ENCODE data around the gene STK25.

The STK25 gene

DNA sequence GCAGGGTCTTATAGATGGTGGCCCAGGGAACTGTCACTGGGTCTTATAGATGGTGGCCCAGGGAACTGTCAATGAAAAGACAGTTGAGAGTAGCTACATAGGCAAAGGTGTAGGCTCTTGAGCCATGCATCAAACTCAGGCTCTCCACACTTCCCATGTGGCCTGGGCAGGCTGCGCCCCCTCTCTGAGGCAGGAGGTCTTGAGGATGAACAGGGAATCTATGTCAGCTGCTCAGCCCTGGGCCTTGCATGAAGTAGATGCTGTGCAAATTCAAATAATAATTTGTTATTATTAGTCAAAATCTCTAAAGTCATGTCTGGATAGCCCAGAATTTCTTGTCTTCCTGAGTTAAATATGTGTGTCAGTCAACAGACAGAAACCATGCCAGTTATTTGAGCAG lies 26.7 kb downstream of the STK25 start:
- H3K9me2 ChIP-seq (replicated peaks; ENCODE audit: insufficient read depth, low read length), result no peaks in the 10 kb centered on the region
- H3K9me3 ChIP-seq (ENCODE audit: insufficient read depth, low read length), result no peaks in the 10 kb centered on the region
- no peak overlapping the region for H3K4me2 ChIP-seq (ENCODE audit: low read depth, low read length, poor library complexity, severe bottlenecking)
- H3K79me2 ChIP-seq (ENCODE audit: insufficient read depth, low read length), result no peaks in the 10 kb centered on the region
- no peaks in the 10 kb centered on the region for H3K27me3 ChIP-seq (ENCODE audit: low read length)
- no peaks in the 10 kb centered on the region for H3F3A ChIP-seq (ENCODE audit: insufficient read depth)
- no peak overlapping the region for H3K4me3 ChIP-seq (ENCODE audit: insufficient read depth, low read length, poor library complexity, severe bottlenecking)
- H3K9ac ChIP-seq (ENCODE audit: low read length), result no peak overlapping the region
- TF ChIP-seq EZH2phosphoT487 (conservative IDR thresholded peaks at IDR 0.05; ENCODE audit: low read length), result no peak
- TF ChIP-seq, protein P1, sequence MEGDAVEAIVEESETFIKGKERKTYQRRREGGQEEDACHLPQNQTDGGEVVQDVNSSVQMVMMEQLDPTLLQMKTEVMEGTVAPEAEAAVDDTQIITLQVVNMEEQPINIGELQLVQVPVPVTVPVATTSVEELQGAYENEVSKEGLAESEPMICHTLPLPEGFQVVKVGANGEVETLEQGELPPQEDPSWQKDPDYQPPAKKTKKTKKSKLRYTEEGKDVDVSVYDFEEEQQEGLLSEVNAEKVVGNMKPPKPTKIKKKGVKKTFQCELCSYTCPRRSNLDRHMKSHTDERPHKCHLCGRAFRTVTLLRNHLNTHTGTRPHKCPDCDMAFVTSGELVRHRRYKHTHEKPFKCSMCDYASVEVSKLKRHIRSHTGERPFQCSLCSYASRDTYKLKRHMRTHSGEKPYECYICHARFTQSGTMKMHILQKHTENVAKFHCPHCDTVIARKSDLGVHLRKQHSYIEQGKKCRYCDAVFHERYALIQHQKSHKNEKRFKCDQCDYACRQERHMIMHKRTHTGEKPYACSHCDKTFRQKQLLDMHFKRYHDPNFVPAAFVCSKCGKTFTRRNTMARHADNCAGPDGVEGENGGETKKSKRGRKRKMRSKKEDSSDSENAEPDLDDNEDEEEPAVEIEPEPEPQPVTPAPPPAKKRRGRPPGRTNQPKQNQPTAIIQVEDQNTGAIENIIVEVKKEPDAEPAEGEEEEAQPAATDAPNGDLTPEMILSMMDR (IDR thresholded peaks at IDR 0.05; ENCODE audit: insufficient read depth, low read length, poor library complexity, severe bottlenecking), result no peak
- no peaks in the 10 kb centered on the region for H3K36me3 ChIP-seq (ENCODE audit: low read length)
- H4K20me1 ChIP-seq (ENCODE audit: low read depth, low read length), result no peaks in the 10 kb centered on the region
- no peak overlapping the region for H3K27ac ChIP-seq (ENCODE audit: low read depth, low read length)
- H2AFZ ChIP-seq (ENCODE audit: low read depth, low read length, severe bottlenecking), result no peak overlapping the region

DNA sequence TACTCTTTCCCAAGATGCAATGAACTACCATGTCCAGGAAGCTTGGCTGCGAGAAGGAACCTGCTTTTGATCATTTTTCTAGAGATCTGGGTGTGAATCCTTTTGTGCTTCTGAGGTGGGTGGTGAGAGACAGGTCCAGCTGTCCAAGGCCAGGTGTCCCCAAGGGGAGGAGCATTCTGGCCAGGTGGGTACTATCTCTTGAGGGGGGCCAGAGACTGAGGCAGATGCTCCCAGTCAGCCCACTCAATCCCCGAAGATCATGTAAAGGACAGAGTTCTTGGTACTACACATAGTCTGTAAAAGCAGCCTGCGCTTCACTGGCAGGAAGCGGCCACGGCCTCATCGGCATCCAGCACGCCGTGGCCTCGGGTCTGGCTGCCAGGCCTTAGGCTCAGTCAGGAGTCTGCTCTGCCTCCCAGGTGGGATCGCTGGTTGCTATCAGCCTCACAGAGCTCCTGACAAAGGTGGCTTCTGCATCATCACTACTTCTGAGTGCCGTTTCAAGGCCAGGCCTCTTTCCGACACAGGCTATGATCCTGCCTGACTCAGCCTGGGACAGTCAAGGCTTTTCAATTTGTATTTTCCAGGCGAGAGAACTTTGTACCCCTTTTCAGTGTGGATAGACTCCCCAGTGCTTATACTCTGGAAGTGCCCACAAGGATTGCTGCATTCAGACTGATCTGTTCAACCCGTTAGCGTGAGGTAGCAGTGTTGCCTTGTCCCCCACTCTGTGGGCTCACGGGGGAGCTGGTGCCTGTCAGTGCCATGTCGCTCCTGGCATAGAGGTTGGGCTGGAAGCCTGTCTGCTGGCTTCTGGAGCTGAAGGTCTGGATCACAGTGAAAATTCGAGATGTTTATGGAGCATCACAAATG lies 29.1 kb downstream of the STK25 start:
- Histone ChIP-seq H3K4me2 (ENCODE audit: low read depth, low read length, poor library complexity, severe bottlenecking) (no peak overlapping the region), H3K9me2 (replicated peaks; ENCODE audit: insufficient read depth, low read length) (no peaks in the 10 kb centered on the region), H3K4me3 (ENCODE audit: insufficient read depth, low read length, poor library complexity, severe bottlenecking) (no peak overlapping the region), H4K20me1 (ENCODE audit: low read depth, low read length) (no peaks in the 10 kb centered on the region), H3K27me3 (ENCODE audit: low read length) (no peaks in the 10 kb centered on the region), H3K9ac (ENCODE audit: low read length) (no peak overlapping the region), H3K27ac (ENCODE audit: low read depth, low read length) (no peak overlapping the region), H3K9me3 (ENCODE audit: insufficient read depth, low read length) (no peaks in the 10 kb centered on the region), H3F3A (ENCODE audit: insufficient read depth) (no peaks in the 10 kb centered on the region), H3K79me2 (ENCODE audit: insufficient read depth, low read length) (no peaks in the 10 kb centered on the region), H3K36me3 (ENCODE audit: low read length) (no peaks in the 10 kb centered on the region), H2AFZ (ENCODE audit: low read depth, low read length, severe bottlenecking) (no peak overlapping the region)
- TF ChIP-seq EZH2phosphoT487 (conservative IDR thresholded peaks at IDR 0.05; ENCODE audit: low read length), result no peak
- TF ChIP-seq, protein P1 (IDR thresholded peaks at IDR 0.05; ENCODE audit: insufficient read depth, low read length, poor library complexity, severe bottlenecking), result no peak

DNA sequence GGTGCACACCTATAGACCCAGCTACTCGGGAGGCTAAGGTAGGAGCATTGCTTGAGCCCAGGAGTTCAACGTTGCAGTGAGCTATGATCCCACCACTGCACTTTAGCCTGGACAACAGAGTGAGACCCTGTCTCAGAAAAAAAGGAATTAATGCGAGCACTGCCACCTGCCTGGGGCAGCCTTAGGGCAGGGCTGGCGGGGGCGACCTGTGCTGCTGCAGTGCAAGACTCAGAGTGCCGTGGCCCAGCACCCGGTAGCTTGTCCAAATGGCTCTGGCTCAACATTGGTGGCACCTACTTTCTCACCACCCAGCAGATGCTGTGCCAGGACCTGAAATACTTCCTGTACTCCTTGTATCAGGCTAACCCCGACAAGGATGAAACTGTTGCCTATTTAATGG lies 30.2 kb downstream of the STK25 start:
- Histone ChIP-seq H3K4me2 (ENCODE audit: low read depth, low read length, poor library complexity, severe bottlenecking) (no peak overlapping the region), H3K36me3 (ENCODE audit: low read length) (no peaks in the 10 kb centered on the region), H3F3A (ENCODE audit: insufficient read depth) (no peaks in the 10 kb centered on the region), H2AFZ (ENCODE audit: low read depth, low read length, severe bottlenecking) (no peak overlapping the region), H3K27me3 (ENCODE audit: low read length) (no peaks in the 10 kb centered on the region), H3K4me3 (ENCODE audit: insufficient read depth, low read length, poor library complexity, severe bottlenecking) (no peak overlapping the region), H3K9ac (ENCODE audit: low read length) (no peak overlapping the region), H3K9me3 (ENCODE audit: insufficient read depth, low read length) (no peaks in the 10 kb centered on the region), H4K20me1 (ENCODE audit: low read depth, low read length) (no peaks in the 10 kb centered on the region), H3K27ac (ENCODE audit: low read depth, low read length) (no peak overlapping the region), H3K9me2 (replicated peaks; ENCODE audit: insufficient read depth, low read length) (no peaks in the 10 kb centered on the region), H3K79me2 (ENCODE audit: insufficient read depth, low read length) (no peaks in the 10 kb centered on the region)
- TF ChIP-seq, protein P1 (IDR thresholded peaks at IDR 0.05; ENCODE audit: insufficient read depth, low read length, poor library complexity, severe bottlenecking), result no peak
- TF ChIP-seq EZH2phosphoT487 (conservative IDR thresholded peaks at IDR 0.05; ENCODE audit: low read length), result no peak
